Cardiac muscle cell (in vitro differentiated cells and primary cell): ENCODE measurements around the gene KCNT1. TPM values are rescaled to one million over a fixed set of nuclear protein-coding genes. Genes with fewer than 3 reads are reported as not detected.

ENCODE experiments used
- DNase-seq, 2 donors: peaks; one replicate each; pipeline versions ENCODE4 v3.0.0 to v3.0.0-alpha.2; 2010 to 2017; ENCODE audit warnings: low read depth in 1 of 2, low spot score in 1 of 2
- H3K27ac ChIP-seq: fragments of 200-600 bp; sonication (generic); 2 replicates; pipeline ENCODE4 v1.5.1; 2016
- H3K27me3 ChIP-seq: fragments of 200-600 bp; sonication (generic); 2 replicates; pipeline ENCODE4 v1.6.0; 2016; ENCODE audit warnings: control low read depth
- H3K36me3 ChIP-seq: fragments of 200-600 bp; sonication (generic); 2 replicates; pipeline ENCODE4 v1.5.1; 2016; ENCODE audit warnings: control low read depth
- H3K4me1 ChIP-seq: fragments of 200-600 bp; sonication (generic); 2 replicates; pipeline ENCODE4 v1.8.1; 2017; ENCODE audit warnings: low read depth, mild to moderate bottlenecking, mixed run types
- H3K4me3 ChIP-seq: fragments of 200-600 bp; sonication (generic); 2 replicates; pipeline ENCODE4 v1.5.1; 2016; ENCODE audit warnings: mild to moderate bottlenecking
- H3K9me3 ChIP-seq: fragments of 200-600 bp; sonication (generic); 2 replicates; pipeline ENCODE4 v1.5.1; 2017; ENCODE audit warnings: low read depth, mild to moderate bottlenecking, control low read depth
- CTCF ChIP-seq: IDR thresholded peaks from 2 replicates; pipeline ENCODE4 v1.5.1; 2012; ENCODE audit warnings: low read depth, mild to moderate bottlenecking, low read length
- polyA plus RNA-seq: library from polyadenylated mRNA; unstranded; fragments of >200 nt; fragmentation: Nextera tagmentation; extraction: Ambion mirVana; gene quantifications from 2 replicates; pipeline ENCODE4 v1.2.1, GENCODE V29; 2016
- total RNA-seq: library from RNA; depleted of rRNA; stranded (reverse); fragments of >200 nt; gene quantifications from 2 replicates; pipeline ENCODE4 v1.2.3, GENCODE V29; 2016

KCNT1 gene
- total and polyA plus RNA-seq, 2 experiments from 2014 or later: 0.12 to 0.20 TPM

- DNase-seq: no peak
- no peak for TF ChIP-seq CTCF
- Histone ChIP-seq H3K36me3 (no peaks in the 10 kb centered on the region), H3K4me3 (no peak overlapping the region), H3K27me3 (no peaks in the 10 kb centered on the region), H3K9me3 (no peaks in the 10 kb centered on the region), H3K27ac (no peak overlapping the region), H3K4me1 (no peaks in the 10 kb centered on the region)
Measured at GRCh38 chr9:135801070-135801469, 99.1 kb downstream of the KCNT1 start.

- Histone ChIP-seq H3K36me3 (no peaks in the 10 kb centered on the region), H3K4me3 (no peak overlapping the region), H3K27ac (no peak overlapping the region), H3K27me3 (no peaks in the 10 kb centered on the region), H3K4me1 (no peaks in the 10 kb centered on the region), H3K9me3 (no peaks in the 10 kb centered on the region)
- DNase-seq: no peak
- no peak for TF ChIP-seq CTCF
Measured at GRCh38 chr9:135802876-135803419, 101.0 kb downstream of the KCNT1 start.

- H3K4me1 ChIP-seq: no peaks in the 10 kb centered on the region
- H3K27ac ChIP-seq: no peak overlapping the region
- no peaks in the 10 kb centered on the region for H3K27me3 ChIP-seq
- no peaks in the 10 kb centered on the region for H3K36me3 ChIP-seq
- no peak overlapping the region for H3K4me3 ChIP-seq
- no peak for TF ChIP-seq CTCF
- DNase-seq: no peak
- no peaks in the 10 kb centered on the region for H3K9me3 ChIP-seq
Measured at GRCh38 chr9:135803441-135803840, 101.5 kb downstream of the KCNT1 start.

- H3K9me3 ChIP-seq: no peaks in the 10 kb centered on the region
- no peaks in the 10 kb centered on the region for H3K27me3 ChIP-seq
- no peaks in the 10 kb centered on the region for H3K4me1 ChIP-seq
- no peak overlapping the region for H3K4me3 ChIP-seq
- DNase-seq: no peak
- TF ChIP-seq CTCF: no peak
- H3K27ac ChIP-seq: no peak overlapping the region
- peaks cover 1% of the 10 kb centered on the region for H3K36me3 ChIP-seq
Measured at GRCh38 chr9:135804581-135805421, 102.8 kb downstream of the KCNT1 start.

GRCh38 chr9:135805422-135806022 lies 103.5 kb downstream of the KCNT1 start:
- Histone ChIP-seq H3K36me3 (peaks cover 8% of the 10 kb centered on the region), H3K27ac (no peak overlapping the region), H3K4me3 (no peak overlapping the region), H3K9me3 (no peaks in the 10 kb centered on the region), H3K4me1 (no peaks in the 10 kb centered on the region), H3K27me3 (no peaks in the 10 kb centered on the region)
- no peak for TF ChIP-seq CTCF
- no peak for DNase-seq
